Glutamatergic neuron (in vitro differentiated cells): Measurements from ENCODE around the gene VAC14. TPM values are rescaled to one million over a fixed set of nuclear protein-coding genes. Genes with fewer than 3 reads are reported as not detected.
A peak's percentile ranks its signal among the peaks of the same experiment; 100 is the strongest.

Source experiments
- DNase-seq: peaks from one replicate; pipeline ENCODE4 v3.0.0; 2022
- H3K27ac Mint-ChIP-seq: one replicate; pipeline ENCODE4 v1.8.0; 2020; ENCODE audit warnings: mild to moderate bottlenecking, mixed read lengths, inconsistent platforms; ENCODE audit not compliant: unreplicated experiment
- H3K27me3 Mint-ChIP-seq: one replicate; pipeline ENCODE4 v1.8.0; 2020; ENCODE audit warnings: mild to moderate bottlenecking, moderate library complexity, mixed read lengths, inconsistent platforms; ENCODE audit not compliant: unreplicated experiment
- H3K36me3 Mint-ChIP-seq: one replicate; pipeline ENCODE4 v1.8.0; 2020; ENCODE audit warnings: mild to moderate bottlenecking, mixed read lengths, inconsistent platforms; ENCODE audit not compliant: unreplicated experiment
- H3K4me1 Mint-ChIP-seq: one replicate; pipeline ENCODE4 v1.8.0; 2020; ENCODE audit warnings: mild to moderate bottlenecking, low read depth, mixed read lengths, inconsistent platforms; ENCODE audit not compliant: unreplicated experiment
- H3K4me3 Mint-ChIP-seq: one replicate; pipeline ENCODE4 v1.8.0; 2020; ENCODE audit warnings: mild to moderate bottlenecking, mixed read lengths, inconsistent platforms; ENCODE audit not compliant: unreplicated experiment
- H3K9me3 Mint-ChIP-seq: one replicate; pipeline ENCODE4 v1.8.0; 2020; ENCODE audit warnings: mild to moderate bottlenecking, moderate library complexity, mixed read lengths, inconsistent platforms; ENCODE audit not compliant: unreplicated experiment
- CTCF ChIP-seq: fragments of 200-600 bp; sonication (generic); IDR thresholded peaks from one replicate; pipeline ENCODE4 v1.5.0; 2021; ENCODE audit not compliant: partially characterized antibody, unreplicated experiment
- total RNA-seq: library from RNA; stranded (reverse); fragmentation: NEBNext Ultra II Directional; extraction: Animal tissue kit (Norgen Biotek cat#: 25700); gene quantifications from one replicate; pipeline ENCODE4 v1.2.1, GENCODE V29; 2021; ENCODE audit not compliant: unreplicated experiment

Gene VAC14
- total RNA-seq, 1 donor from 2014 or later = 50.2 TPM

GRCh38 chr16:70784692-70785555 is 16.0 kb downstream of the VAC14 start:
- Mint-ChIP-seq H3K27ac (peak overlapping the region; percentile 62), H3K4me3 (no peak overlapping the region), H3K27me3 (no peaks in the 10 kb centered on the region), H3K4me1 (no peaks in the 10 kb centered on the region), H3K36me3 (peaks cover 10% of the 10 kb centered on the region), H3K9me3 (peaks cover 2% of the 10 kb centered on the region)
- TF ChIP-seq CTCF = no peak
- no peak for DNase-seq

DNA sequence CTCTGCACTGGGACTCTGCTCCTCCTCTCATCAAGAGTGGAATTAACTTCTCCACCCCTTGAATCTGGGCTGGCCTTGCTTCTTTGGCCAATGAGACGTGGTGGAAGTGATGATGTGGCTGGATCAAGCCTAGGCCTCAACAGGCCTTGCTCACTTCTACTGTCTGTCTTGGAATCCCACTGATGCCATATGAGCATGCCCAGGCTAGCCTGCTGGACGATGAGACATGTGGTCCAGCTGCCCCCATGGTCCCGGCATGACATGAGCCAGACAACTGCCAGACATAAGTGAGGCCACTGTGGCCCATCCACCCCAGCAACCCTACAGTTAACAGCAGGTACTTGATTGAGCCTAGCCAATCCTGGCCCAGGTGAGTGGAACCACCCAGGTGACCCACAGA is 18.7 kb downstream of the VAC14 start:
- no peak overlapping the region for H3K27ac Mint-ChIP-seq
- DNase-seq = no peak
- peaks cover 2% of the 10 kb centered on the region for H3K9me3 Mint-ChIP-seq
- no peaks in the 10 kb centered on the region for H3K4me1 Mint-ChIP-seq
- H3K36me3 Mint-ChIP-seq = peaks cover 10% of the 10 kb centered on the region
- no peak for TF ChIP-seq CTCF
- no peaks in the 10 kb centered on the region for H3K27me3 Mint-ChIP-seq
- H3K4me3 Mint-ChIP-seq = no peak overlapping the region

GRCh38 chr16:70781800-70782199 is 19.2 kb downstream of the VAC14 start:
- H3K27me3 Mint-ChIP-seq = no peaks in the 10 kb centered on the region
- no peak overlapping the region for H3K4me3 Mint-ChIP-seq
- H3K9me3 Mint-ChIP-seq = peaks cover 2% of the 10 kb centered on the region
- TF ChIP-seq CTCF = no peak
- no peak for DNase-seq
- no peak overlapping the region for H3K27ac Mint-ChIP-seq
- peaks cover 10% of the 10 kb centered on the region for H3K36me3 Mint-ChIP-seq
- no peaks in the 10 kb centered on the region for H3K4me1 Mint-ChIP-seq

DNA sequence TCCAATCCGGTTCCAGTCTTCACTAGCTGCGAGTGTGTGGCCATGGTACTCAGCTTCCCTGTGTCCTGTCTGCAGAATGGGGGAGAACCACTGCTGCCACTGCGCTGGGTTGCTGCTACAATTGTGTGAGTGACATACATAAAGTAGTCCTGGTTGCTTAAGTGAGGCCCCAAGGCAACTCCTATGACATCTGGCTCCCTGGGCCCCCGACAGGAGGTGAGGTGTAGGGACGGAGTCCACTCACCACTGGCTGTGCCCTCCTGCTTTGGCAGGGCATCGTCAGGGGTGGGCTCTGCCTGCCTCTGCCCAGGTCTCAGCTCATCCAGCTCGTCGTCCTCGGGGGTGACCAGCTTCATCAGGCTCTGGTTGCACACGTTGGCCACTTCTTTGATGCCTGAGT is 20.4 kb downstream of the VAC14 start:
- TF ChIP-seq CTCF = no peak
- no peak overlapping the region for H3K4me3 Mint-ChIP-seq
- H3K27me3 Mint-ChIP-seq = no peaks in the 10 kb centered on the region
- peaks cover 2% of the 10 kb centered on the region for H3K9me3 Mint-ChIP-seq
- no peaks in the 10 kb centered on the region for H3K4me1 Mint-ChIP-seq
- H3K36me3 Mint-ChIP-seq = peaks cover 10% of the 10 kb centered on the region
- no peak for DNase-seq
- no peak overlapping the region for H3K27ac Mint-ChIP-seq

DNA sequence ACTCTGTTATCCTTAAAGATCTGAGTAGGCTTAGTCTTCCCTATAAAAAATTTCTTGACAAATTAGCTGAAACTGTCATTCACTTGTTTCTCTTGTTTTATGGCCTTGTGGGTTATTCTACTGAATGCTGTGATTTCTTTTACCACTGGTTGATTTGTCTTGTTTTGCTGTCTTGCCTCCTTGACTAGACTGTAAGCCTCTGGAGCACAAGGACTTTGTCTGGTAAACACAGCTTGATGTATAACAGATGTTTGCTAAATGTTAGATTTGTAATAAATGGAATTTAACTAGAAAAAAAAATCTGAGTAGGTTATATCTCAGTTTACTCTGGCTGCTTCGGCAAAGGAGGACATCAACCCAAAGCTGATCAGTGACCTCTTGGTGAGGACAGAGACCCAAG is 21.6 kb downstream of the VAC14 start:
- Mint-ChIP-seq H3K4me3 (no peak overlapping the region), H3K4me1 (no peaks in the 10 kb centered on the region), H3K27ac (no peak overlapping the region), H3K36me3 (peaks cover 6% of the 10 kb centered on the region), H3K27me3 (no peaks in the 10 kb centered on the region), H3K9me3 (no peaks in the 10 kb centered on the region)
- no peak for TF ChIP-seq CTCF
- no peak for DNase-seq
